NCI-H2227 treated with DMSO at 0.1 percent for 48 hours (cell line): ENCODE measurements around the gene TNFRSF11A.

Experiments
- DNase-seq: peaks from one replicate; lab custom pipeline; 2025; lab: John Stamatoyannopoulos, UW

Gene TNFRSF11A

DNA sequence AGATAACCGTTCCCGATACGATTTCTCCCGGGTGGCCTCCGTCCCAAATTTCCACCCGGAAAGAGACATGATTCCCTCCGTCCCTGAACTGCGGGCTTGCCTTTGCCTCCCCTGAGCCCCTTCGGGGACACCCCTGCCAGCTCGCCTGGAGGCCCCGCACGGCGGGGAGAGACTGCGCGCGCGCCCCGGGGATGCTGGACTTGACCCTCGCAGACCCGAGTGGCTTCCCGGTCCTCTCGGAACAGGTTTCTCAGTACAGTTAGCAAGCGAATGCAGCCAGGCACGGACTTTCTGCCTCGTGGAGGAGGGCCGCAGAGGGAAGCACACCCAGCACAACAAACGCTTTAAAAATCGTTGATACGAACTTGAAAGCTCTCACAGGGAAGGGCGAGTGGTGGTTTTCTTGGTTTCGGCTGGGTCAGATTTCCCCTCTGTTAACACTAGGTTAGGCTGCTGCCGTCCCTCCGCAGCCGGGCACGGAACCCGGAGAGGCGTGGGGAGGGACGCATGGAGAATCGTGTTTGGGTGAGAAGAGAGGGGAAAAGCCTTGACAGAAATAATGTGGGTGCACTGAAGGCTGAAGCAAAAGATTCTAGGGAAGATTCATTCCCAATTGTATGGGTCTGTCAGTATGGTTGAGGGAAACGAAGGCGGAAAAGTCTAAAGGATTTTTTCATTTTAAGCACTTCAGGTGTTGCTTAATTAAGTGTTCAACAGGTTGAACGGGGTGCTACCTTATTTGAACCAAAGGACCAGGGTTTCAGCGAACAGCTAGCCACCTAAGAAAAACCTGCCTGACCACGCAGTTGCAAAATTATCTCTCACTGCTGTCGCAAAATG is 916 bp downstream of the TNFRSF11A start:
- DNase-seq: no peak

DNA sequence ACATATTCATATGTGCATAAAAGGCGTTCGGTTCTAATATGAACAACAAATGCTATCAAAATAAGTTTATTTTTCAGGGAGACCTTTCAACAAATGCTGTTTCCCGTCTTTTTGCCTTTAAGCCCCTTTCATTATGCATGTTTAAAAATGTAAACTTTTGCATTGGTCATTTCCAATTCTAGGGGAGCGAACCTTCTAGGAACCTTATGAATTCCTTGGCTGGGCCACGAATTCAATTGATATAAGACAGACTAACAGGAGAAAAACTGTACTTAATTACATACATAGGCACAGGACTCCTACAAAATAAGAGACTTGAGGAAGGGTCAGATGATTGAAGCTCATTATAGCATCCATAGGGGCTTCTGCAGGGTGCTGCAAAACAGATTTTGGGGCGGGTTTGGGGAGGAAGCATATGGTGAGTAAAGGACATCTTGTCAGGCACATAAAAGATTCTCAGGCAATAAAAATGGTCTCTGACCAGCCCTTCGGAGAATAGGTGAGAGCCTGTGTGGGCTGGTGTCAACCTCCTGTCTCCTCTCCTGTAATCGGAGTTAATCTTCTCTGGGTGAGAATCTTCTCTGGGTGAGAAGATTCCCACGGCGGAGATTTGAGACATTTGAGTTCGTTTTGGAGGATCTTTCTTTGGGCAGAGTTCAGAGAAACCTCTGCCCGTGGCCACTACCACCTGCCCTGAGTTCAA is 1.7 kb downstream of the TNFRSF11A start:
- no peak for DNase-seq

- no peak for DNase-seq
These were observed 2.9 kb downstream of the TNFRSF11A start for GRCh38 chr18:62327977-62328376.

- DNase-seq: no peak
These were observed 3.7 kb downstream of the TNFRSF11A start for GRCh38 chr18:62328586-62329525.

- no peak for DNase-seq
These were observed 4.8 kb downstream of the TNFRSF11A start for GRCh38 chr18:62329691-62330454.

- no peak for DNase-seq
These were observed 5.5 kb downstream of the TNFRSF11A start for GRCh38 chr18:62330650-62331049.

GRCh38 chr18:62331581-62332356 is 6.7 kb downstream of the TNFRSF11A start:
- no peak for DNase-seq

DNA sequence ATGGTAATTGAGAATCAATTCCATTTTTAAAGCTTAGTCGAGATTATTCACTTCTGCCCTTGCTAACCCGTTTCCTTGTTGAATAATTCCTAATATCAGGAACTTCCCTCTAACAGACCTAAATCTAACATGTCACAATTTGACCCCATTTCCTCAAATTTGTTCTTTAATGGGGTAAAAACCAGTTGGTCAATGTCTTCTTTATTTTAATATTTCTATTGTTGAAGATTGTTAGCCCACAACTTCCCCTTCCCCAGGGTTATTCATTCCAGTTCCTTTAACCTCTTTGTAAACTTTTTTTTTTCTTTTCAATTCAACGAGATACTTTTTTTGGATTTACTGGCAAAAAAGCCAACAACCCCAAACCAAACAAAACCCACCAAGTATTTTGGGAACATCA is 7.3 kb downstream of the TNFRSF11A start:
- DNase-seq: no peak

DNA sequence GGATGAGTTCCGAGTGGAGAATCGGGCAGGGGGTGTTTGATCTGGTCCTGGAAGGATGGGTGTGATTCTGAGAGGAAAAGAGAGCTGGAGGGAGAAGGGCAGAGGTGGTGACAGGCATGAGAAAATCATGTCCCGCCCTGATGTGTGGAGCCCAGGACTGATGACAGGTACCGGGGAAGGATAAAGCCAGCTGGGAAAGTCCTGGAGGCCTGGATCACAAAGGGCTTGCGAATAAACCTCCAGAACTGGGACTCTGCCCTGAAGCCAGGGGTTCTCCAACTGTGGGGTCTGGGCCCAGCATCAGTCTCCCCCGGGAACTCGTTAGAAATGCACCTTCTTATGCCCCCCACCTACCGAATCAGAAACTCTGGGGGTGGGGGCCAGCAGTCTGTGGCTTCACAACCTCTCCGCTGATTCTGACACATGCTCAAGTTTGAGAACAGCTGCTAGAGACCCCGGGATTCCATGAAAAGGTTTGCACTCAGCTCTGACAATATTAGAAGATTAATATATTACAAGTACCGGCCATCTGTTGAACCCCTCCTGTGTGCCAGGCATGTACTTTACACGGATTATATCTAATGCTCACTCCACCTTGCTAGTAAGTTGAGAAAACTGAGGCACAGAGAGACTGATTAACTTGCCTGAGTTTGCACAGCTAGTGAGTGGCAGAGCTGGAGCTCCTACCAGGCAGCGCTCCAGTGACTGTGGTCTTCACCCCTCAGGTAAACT is 8.0 kb downstream of the TNFRSF11A start:
- no peak for DNase-seq

GRCh38 chr18:62334120-62334519 is 9.0 kb downstream of the TNFRSF11A start:
- no peak for DNase-seq

DNA sequence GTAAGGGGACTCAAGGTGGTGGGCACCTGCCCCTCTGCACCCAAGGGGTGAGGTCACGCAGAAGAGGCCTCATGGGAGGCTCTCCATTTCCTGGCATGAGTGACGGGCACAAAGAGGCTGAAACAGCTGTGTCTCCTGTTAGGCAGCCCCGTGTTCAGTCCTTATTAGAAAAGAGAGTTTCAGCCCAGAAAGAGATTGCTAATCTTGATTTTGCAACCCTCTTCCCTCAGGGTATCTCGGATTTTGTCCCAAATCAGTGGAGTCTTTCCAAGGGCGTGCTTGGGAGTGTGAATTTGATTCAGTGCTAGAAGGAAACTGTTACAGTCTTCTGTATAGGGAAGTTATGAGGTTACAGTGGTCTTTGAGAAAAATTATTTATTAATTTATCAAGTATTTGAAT is 10.4 kb downstream of the TNFRSF11A start:
- DNase-seq: no peak

DNA sequence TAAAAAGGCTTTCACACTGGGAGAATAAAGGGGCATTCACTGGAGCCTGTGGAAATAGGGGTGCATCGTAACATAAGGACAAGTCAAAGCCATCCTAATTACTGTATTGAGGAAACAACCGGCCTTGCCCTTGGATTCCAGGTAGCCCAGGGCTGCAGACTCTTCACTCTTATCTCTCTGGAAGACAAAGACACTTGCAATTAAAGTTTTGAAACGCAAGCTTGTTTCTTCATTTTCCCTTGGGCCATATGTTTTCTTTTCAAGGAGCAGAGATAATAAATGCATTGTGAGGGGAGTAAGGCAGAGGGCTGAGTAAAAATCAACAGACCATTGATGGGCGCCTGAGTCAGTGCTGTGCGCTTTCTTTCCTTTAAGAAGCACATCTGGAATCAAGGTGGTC is 11.5 kb downstream of the TNFRSF11A start:
- no peak for DNase-seq

DNA sequence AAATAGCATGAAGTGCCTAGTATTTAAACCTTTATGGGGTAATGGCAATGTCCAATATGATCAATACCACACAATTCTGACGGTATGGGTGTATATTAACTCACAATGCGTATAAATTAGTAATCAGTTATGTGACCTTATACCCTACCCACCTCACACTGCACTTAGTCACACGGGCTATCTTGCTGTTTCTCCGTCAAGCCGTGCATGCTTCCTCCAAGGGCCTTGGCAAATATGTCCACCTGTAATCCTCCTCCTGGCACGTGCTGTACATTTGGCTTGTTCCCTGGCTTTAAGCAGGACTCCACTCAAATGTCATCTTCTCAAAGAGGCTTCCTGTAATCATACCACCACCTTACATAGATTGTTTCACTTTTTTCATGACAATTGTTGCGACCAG is 12.2 kb downstream of the TNFRSF11A start:
- DNase-seq: no peak

DNA sequence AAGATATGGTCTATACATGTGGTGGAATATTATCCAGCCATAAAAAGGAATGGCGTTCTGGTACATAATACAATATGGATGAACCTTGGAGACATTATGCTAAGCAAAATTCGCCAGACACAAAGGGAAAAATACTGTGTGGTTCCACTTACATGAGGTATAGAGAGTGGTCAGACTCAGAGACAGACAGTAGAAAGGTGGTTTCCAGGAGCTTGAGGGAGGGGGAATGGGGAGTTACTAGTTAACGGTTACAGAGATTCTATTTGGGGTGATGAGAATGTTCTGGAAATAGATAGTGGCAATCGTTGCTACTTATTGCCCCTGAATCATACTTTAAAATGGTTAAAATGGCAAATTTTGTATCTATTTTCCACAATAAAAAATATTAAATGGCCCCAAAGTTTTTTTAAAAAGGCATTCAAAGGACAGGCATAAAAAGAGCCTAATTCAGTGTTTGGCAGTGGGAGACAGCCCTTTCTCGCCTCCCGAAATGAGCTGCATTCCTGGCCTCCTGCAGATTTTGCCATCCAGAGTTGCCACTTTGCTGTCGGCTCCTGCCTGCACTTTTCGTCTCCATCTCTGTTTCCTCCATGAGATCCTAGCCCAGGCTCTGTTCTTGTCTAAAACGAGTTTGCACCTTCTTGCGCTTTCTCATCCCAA is 13.5 kb downstream of the TNFRSF11A start:
- DNase-seq: no peak

DNA sequence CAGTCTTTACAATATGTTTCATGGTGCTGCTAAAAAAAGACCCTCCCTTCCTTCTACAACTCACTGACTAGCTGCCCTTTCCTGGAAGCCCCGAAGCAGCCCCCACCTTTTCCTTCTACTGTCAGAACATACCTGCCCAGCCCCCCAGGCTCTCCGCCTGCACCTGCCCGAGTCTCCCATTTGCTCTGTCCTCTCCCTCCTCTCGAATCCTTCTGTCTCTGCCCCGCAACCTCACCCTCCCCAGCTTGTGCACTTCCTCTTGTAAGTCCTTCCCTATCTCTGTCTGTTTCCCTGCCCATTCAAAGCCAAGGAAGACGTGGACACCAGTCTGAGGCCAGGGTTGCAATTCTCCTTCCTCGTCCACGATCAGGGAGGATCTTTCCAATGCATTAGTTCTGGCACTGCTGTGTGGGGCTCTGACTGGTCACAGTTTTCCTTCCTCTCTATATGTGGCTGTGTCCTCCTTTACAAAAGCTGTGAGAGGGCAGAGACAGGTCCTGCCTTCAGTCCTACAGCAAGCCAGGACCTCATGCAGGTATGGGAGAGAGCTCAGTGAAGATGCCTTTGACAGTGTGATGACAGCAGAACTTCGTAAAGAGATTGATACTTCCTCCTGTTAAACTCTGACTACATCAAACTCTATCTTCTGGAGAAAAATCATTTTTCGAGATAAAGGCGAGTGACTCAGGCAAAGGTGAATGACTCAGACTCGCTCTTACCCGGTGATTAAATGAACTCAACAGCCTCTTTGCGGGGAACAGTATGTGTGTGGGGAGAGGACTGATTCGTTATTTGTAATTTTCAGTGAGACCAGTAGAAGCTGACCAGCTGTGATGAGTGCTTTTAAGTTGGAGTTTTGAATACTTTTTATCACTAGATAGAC is 14.2 kb downstream of the TNFRSF11A start:
- no peak for DNase-seq

GRCh38 chr18:62340996-62341395 is 15.9 kb downstream of the TNFRSF11A start:
- DNase-seq: no peak

GRCh38 chr18:62341473-62341872 is 16.4 kb downstream of the TNFRSF11A start:
- no peak for DNase-seq

DNA sequence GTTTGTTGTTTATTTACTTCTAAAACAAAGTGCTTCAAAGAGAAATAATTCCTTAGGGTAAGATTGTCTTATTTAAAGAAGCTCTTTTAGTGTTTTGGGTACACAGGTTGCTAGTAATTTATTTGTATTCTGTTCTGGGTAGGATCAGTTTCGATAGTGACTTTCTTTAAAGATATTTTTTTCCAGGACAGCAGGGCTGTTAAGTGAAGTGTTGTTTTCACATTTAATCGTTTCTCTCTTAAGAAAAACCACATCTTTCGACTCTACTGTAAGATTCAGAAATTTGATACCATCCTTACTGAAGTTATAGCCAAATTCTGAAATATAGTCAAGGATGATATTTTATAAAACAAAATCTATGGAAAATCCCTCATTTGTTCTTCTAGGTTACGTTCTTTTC is 17.8 kb downstream of the TNFRSF11A start:
- no peak for DNase-seq

GRCh38 chr18:62343316-62343715 is 18.2 kb downstream of the TNFRSF11A start:
- DNase-seq: no peak
